ENCODE data around the gene GPRC5A.
"Not testable (repeated sequence)": the region's sequence is repeated elsewhere in the genome, so short reads cannot be mapped to it uniquely, and the experiment has no call there.

Gene GPRC5A

GRCh38 chr12:12891080-12891880, at the start of gene GPRC5A:
TSS of gene GPRC5A (plus strand) at chr12:12891562. CDS start at chr12:12908250, 16,688 bp downstream.
- peak; percentile 14 for DNase-seq

- no peak for DNase-seq
These were observed 45.5 kb upstream of the GPRC5A start for GRCh38 chr12:12845794-12846243.

GRCh38 chr12:12846780-12847179, 44.6 kb upstream of the GPRC5A start:
- DNase-seq: peak; percentile 46

- DNase-seq: no peak
These were observed 37.9 kb upstream of the GPRC5A start for GRCh38 chr12:12853435-12853834.

- DNase-seq: no peak
These were observed 31.7 kb upstream of the GPRC5A start for GRCh38 chr12:12859690-12860089.

- DNase-seq: no peak
These were observed 27.1 kb upstream of the GPRC5A start for GRCh38 chr12:12864243-12864642.

- no peak for DNase-seq
These were observed 22.7 kb upstream of the GPRC5A start for GRCh38 chr12:12868477-12869235.

- DNase-seq: no peak
These were observed 20.9 kb upstream of the GPRC5A start for GRCh38 chr12:12870465-12870864.

- no peak for DNase-seq
These were observed 19.7 kb upstream of the GPRC5A start for GRCh38 chr12:12871587-12872138.

- DNase-seq: no peak
These were observed 19.0 kb upstream of the GPRC5A start for GRCh38 chr12:12872139-12872933.

- DNase-seq: no peak
These were observed 18.5 kb upstream of the GPRC5A start for GRCh38 chr12:12872934-12873275.

- DNase-seq: no peak
These were observed 17.3 kb upstream of the GPRC5A start for GRCh38 chr12:12874029-12874428.

- not testable (repeated sequence) for DNase-seq
These were observed 16.1 kb upstream of the GPRC5A start for GRCh38 chr12:12875301-12875700.

- DNase-seq: no peak
These were observed 14.1 kb upstream of the GPRC5A start for GRCh38 chr12:12877153-12877768.

GRCh38 chr12:12877781-12878455, 13.4 kb upstream of the GPRC5A start:
- no peak for DNase-seq

GRCh38 chr12:12880537-12880936, 10.8 kb upstream of the GPRC5A start:
- DNase-seq: no peak

- DNase-seq: no peak
These were observed 10.0 kb upstream of the GPRC5A start for GRCh38 chr12:12881151-12881909.

- no peak for DNase-seq
These were observed 9.1 kb upstream of the GPRC5A start for GRCh38 chr12:12882288-12882687.

- DNase-seq: no peak
These were observed 7.9 kb upstream of the GPRC5A start for GRCh38 chr12:12883369-12884001.

- no peak for DNase-seq
These were observed 6.1 kb upstream of the GPRC5A start for GRCh38 chr12:12885096-12885792.
